NCI-H128 (cell line): ENCODE data around the gene TMEM107.

ENCODE experiments used
- DNase-seq: peaks from one replicate; lab custom pipeline; 2025; ENCODE audit not compliant: unreplicated experiment; lab: John Stamatoyannopoulos, UW

TMEM107 gene

DNA sequence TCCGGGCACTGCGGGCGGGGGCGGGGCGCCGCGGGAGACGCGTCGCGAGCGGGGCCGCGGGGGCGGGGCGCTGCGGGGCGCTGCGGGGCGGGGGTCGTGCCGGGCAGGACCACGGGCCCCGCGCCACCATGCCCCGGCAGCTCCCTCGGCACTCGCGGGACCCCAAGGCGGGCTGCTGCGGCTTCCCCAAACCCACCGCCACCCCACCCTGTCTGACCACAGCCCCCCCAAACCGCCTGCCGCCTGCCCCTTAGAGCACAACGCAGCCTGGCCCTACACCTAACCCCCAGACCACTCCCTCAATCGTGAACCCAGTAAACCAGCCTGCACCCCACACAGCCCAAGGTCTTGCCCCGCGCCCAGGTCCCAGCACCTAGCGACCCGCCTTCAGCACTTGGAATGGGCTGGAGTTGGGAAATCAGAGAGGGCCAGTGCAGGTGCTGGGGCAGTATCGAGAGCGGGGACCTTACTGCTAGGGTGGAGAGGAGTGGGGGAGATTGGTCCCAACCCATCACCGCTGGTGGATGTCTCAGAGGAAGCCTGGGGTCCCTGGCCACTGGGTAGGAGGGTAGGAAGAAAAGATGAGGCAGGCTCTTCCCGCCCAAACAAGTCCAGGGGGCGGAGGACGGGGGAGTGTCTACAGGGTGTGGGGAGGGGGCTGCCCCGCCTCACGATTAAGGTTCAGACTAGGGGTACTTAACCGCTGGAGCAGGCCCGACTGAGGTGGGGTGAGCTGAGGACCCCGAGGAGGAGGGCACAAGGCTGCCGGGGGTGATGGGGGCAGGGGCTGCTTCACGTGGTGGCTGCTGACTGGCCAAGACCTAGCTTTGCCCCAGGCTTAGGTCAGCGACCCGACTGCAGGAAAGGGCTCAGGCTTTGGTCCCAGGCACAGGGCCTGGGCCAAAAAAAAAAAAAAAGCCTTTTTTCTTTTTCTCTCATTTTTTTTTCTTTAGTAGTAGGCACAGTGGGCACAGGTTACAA lies 12.9 kb downstream of the TMEM107 start:
- DNase-seq, result no peak

DNA sequence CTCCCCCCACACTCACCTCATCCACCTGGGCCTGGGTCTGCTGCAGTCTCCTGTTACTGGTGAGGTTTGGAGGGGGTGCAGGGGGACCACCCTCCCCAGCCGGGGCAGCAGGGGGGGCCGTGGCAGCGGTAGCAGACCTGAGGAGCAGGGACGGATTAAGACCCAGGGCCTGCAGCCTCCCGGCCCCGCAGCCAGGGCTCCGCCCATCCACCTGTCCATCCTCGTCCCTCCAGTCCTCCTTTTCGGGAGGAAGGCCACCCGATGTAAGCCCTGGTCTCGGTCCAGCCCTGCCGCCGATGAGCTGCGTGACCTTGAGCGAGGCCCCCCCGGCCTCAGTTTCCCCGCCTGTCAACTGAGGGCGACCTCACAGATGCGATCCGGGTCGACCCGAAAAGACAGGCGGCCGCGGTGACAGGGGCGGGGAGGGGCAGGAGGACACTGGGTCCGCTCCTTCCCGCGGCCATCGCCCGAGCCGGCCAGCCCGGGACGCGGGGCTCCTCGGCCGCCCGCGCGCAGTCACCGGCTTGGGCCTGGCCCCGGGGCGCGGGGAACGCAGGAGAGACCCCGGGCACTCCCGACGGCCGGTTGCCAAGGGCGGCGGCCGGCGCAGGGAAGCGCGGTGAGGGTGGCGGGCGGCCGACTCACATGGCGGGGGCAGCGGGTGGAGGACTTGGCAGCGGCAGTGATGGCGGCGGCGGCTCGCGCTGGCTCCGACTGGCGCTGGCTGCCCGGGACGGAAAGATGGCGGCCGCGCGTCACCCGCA lies 13.8 kb downstream of the TMEM107 start, which contains the start of gene VAMP2:
Gene VAMP2 (minus strand): TSS at position 716 of the 764 bp plus-strand sequence. CDS start 69 bp downstream, at position 647.
- DNase-seq, result no peak

DNA sequence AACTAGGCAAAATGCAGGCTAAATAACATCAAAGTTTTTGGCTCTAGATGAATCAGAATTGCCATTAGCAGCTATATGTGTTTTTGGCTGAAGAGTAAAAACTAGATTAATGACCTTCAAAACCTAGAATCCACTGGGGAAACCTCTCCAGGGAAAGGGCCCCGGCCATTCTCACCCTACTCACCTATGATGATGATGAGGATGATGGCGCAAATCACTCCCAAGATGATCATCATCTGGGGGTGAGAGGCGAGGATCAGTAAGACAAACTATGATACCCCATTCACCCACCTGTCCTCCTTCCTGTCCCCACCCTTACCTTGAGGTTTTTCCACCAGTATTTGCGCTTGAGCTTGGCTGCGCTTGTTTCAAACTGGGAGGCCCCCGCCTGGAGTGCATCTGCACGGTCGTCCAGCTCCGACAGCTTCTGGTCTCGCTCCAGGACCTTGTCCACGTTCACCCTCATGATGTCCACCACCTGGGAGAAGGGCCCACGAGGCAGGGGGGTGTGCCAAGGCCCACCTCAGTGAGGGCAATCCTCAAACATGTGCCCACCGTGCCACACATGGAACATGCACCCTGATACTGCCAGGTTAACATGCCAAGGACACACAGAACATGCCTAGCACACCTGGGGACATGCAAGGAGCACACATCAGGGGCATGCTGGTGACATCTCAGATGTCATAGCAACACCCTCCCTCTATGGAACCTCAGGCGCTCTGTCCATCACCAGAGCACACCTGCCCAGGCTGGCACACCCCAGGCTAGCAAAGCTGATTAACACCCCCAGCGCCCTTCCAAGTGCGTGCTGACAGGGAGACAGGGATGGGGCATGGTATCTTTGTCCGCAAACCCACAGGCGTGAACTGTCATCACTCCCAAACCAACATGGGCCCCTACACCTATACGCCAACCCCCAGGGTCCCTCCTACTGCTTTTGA lies 14.6 kb downstream of the TMEM107 start:
- DNase-seq, result no peak

DNA sequence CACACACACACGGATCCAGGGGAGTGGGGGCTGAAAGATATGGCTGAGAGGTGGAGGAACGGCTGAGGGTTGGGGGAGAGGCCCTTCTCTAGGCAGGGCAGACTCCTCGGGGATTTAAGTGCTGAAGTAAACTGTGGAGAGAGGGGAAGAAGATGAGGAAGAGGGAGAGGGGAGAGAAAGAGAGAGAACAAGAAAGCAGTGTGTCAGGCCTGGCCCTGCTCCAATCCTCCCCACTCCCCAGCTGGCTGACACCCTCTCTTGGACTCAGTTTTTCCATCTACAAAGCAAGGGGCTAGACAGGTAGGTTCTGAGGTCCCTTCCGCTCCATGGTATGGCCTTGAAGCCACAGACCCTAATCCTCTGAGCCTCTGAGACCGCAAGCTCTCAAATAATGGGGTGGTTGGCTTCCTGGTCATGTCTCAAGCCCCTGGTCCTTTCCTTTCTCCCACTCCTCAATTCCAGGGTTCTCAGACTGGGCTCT lies 15.4 kb downstream of the TMEM107 start:
- DNase-seq, result no peak

DNA sequence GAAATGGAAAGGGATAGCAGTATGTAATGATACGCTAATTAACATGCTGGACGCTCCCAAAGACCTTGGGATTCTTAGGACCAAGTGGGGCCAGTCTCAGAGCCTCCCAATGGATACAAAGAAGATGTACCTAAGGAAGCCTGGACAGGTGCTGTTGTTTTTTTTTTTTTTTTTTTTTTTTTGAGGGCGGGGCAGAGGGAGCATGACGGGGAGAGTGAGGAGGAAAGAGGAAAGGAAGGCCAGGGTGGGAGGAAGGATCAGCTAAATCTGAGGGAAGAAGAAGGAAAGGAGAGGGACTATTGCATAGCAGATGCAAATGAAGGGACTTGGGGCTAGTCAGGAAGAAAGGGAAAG lies 16.0 kb downstream of the TMEM107 start:
- no peak for DNase-seq

DNA sequence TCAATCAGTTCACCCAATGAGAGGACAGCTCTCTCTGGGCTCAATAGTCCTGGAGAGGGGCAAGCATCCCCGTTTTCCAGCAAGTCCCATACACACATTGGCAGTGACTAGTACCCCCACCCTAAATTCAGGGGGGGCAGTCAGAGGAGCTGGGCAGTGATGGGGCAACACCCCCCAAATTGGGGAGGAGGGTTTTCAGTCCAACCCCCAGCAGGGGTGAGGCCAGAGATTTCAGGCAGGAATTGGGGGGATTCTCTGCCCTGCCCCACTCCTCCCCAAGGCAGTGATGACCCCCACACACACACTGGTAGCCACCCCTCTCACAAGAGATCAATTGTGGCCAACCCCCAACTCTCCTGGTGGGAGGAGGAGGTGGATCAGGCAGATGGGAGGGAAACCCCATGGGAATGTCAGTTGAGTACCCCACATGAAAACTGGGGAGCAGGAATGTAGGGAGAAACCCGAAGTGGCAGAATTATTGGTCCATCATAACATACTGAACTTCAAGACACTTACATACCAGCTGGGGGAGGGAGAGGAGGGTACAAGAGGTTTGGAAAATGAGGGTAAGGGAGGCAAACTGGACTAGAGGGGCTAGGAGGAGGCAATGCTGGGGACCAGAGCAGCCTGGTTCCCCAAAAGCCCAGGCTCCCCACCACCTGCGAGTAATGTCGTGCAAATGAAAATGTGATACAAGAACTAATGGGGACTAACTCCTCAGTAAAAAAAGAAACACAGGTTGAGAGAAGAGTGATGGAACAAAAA lies 16.5 kb downstream of the TMEM107 start:
- DNase-seq, result no peak

DNA sequence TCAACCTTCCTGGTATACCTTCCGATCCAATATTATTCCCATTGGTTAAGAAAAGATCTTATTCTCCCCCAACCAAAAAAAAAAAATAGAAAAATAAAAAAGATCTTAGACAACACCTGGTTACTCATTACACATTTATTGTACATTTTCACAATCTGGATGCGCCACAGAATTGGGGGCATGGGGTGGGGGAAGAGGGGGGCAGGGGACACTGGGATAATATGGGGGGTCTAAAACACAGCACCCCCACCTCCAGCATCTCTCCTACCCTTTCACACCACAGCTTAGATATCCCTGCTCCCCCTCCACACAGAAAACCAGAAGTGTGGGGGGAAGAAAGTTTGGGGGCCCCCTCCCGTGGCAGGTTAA lies 17.2 kb downstream of the TMEM107 start:
- no peak for DNase-seq

DNA sequence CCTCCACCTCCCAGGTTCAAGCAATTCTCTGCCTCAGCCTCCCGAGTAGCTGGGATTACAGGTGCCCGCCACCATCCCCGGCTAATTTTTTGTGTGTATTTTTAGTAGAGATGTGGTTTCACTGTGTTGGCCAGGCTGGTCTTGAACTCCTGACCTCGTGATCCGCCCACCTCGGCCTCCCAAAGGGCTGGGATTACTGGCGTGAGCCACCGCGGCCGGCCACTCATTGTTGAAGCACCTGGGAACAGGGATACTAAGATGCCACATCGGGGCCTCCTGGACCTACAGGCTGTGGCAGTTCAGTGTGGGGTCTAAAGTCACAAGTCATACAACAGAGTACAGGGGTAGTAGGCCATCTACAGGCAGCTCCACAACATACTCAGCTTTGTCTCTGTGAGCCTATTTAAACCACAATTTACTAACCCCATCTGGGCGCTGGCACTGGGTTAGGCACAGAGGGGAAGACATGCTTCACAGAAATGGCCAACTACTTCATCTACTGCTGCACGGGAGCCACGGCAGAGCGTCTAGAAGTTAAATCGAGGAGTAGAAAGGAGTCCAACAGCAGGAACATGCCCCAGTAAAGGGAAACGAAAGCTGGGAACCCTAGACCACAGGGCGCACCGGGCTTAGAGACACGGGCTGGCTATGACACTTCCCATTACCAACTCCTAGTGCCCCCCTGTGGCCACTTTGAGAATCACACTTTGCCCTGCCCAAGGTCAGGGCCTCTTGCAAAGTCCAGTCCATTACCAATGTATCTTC lies 17.7 kb downstream of the TMEM107 start:
- DNase-seq, result peak; percentile 37

DNA sequence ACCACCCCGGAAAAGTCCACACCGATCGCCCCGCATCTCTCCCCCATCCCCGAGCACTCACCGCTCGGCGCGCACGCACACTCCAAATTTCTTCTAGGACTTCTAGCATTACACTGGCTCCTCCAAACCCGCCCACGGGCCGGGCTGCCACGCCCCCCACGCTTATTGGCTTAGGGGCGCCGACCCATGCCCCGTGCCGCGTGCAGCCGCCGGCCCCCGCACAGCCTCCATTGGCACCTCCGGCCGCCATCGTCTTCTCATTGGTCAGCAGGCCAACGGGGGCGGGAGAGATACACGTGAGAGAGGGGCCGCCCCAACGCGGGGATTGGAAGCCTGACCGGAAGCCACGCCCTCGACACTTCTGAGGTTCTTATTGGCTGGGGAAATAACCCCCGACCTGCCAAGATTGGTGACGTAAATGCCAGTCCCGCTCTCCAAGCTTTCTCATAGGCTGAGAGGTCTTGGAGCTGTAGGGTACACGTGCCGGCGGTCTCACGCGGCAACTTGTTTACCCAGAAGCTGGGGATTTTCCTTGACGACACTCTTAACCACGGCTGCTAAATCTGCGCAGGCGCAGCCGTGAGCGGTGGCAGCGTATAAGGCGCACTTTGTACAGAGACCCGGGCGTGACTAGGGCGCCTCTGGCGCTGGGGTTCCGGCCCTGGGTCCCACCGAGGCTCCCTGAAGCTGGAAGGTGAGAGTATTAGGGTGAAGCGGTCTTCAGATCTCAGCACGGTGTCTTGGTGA lies 19.8 kb downstream of the TMEM107 start:
- peak; percentile 98 for DNase-seq

DNA sequence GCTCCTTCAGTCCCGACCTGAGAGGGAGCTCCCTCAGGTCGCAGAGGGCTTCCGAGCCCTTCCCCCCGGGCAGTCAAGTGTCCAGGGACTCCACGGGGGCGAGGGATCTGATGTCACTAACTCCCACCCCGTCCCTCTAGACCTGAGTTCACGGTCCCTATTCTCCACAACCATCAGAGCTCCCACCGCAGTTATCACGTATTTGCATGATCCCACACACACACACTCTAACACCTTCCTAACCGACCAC lies 20.3 kb downstream of the TMEM107 start:
- DNase-seq, result no peak

DNA sequence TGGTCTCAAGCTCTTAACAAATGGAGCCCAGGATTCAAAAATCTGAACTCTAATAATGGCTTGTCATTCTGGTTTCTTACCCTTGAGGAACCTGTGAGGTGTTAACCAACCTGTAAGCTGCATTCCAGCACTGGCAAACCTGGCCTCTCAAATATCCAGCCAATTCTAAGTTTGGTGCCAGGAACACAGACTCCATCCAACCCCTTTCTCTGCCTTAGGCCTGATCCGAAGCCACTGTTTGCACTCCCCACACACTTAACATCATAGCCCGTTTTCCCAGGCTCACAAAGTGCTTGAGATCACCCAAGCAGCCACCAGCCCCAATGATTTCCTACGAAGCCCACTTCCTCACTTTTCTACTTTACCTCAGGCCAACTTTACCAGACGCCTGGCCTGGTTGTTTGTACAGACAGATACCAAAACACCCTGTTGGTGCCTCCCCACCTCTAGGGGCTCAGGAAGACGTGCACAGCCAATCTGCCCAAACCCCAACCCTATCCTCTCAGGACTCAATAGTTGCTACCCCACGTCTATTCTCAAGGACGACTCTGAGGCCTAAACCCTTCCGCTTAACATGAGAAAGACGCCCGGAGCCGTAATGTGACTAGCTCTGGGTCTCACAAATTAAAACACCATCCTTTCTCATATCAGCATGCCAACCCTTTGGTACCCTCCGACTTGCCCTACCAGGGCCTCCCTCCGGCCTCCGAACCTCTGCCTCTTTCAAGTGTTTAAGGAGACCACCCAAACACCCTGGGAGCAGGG lies 20.8 kb downstream of the TMEM107 start:
- DNase-seq, result no peak

DNA sequence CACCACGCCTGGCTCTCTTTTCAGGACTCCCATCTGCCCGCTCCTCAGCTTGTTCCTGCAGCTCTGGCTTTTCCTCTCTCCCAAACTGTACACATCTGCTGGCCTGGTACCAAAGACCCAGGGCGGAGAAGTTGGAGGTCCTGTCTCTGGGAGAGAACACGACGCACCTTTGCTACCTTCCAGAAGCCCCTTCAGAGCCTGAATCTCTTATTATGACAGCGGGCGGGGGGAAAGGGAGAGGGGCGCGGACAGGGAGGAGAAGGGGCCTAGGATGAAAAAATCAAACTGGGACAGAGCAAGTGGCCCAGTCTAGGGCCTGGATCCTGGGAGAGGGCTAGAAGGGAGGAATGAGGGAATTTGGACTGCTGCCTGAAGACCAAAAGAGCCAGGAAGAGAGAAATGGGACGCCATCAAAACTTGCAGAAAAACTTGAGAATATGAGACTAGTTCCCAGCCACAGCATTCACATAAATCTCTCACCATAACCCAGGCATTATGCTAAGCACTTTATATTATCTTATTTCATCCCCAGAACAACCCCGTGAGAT lies 21.5 kb downstream of the TMEM107 start:
- DNase-seq, result no peak

DNA sequence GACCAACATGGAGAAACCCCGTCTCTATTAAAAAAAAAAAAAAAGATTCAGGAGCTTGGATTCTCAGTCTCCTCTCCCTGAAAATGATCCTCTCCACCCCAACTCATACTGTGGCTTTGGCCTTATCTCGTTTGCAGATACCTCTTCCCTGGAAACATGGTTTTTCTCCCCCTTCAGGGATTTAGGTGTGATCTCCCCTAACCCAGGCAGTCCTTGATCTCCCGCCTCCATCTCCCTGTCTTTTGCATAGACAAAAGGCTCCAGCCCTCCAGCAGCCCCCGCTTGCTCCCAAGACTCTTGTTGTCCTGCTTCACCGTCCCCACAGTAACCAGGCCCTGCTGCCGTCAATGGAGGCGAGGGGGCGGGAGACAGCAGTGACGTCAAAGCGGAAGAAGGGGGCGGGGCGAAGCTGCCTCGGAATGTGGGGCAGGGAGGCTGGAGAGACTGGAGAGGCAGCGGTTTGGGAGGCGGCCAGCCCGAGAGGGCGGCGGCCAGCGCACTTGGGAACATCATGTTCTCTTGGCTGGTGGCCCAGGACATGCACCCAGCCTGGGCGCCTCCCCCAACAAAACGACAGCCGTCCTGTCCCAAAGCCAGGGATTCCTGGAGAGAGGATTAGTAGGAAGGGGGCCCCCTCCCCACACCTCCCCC lies 22.1 kb downstream of the TMEM107 start:
- no peak for DNase-seq

DNA sequence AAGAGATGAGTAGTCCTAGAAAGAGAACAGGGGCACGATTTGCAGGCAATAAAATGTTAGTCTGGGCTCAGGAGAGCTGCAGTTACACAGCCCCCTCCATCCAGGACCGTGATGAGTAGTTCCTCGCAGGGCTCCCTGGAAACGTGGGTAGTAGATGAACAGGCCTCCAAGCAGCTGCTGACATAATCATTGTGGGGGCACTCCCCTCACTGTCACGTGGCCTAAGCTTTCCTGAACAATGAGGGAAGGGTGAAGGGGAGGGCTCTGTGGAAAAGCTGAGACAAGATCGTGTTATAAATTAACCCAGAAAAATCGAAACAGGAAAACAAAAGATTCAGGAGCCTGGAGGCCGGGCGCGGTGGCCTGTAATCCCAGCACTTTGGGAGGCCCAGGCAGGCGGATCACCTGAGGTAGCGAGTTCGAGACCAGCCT lies 22.6 kb downstream of the TMEM107 start:
- no peak for DNase-seq

DNA sequence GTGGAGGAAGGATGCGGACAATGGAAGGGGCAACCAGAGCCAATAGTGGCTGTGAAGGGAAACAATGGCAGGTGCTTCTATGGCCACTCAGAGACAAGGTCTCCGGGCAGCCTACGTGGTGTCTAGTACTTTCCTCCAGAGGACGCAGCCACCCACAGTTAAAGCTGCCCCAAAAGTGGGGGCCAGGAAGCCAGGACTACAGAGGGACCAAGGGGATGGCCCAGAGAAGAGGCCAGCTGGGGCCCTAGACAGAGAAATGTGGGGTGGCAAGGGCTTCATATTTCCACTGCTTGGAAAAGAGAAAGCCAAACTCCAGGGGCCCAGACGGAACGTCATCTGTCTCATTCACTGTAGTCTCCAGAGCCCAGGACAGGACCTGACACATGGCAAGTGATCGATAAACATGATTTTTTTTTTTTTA lies 23.1 kb downstream of the TMEM107 start:
- no peak for DNase-seq

DNA sequence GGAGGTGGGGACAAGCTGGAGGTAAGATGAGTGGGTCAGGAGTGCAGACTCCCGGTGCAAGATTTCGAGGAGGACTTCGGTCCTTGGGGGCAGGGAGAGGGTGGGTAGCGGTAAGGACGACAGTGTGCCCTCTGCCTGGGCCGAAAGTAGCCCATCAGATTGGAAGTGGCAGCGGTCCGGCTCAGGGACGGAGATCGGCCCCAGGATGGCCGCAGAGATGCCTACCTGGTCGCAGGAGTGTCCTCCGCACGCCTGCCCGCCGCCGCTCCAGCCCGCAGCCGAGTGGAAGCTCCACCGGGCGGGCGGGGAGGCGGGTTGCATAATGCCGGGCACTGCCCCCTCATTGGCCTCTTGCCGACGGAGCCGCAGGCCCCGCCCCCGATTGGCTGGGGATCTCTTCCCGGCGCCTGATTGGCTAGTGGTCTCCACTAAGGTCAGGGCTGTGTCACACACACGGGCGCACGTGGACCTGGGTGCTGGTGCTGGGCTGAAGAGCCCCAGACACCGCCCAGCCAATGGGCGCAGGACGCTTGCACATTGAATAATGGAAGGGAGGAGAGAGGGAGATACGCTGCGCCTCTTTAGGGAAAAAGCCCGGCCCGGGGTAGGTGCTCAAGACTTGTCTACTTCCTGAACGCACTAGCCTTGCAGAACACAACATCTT lies 23.9 kb downstream of the TMEM107 start, which contains the start of gene PER1:
Gene PER1 (minus strand): TSS at position 293 of the 664 bp plus-strand sequence. CDS start 1,698 bp downstream, outside the sequence.
- DNase-seq, result peak; percentile 77
